Measurements from ENCODE around the gene SMCR8.
"Not testable (repeated sequence)": the region's sequence is repeated elsewhere in the genome, so short reads cannot be mapped to it uniquely, and the experiment has no call there.

The SMCR8 gene

GRCh38 chr17:18280249-18280648, 34.8 kb upstream of the SMCR8 start:
- DNase-seq (ENCODE audit: low spot score), result no peak
- TF ChIP-seq, protein P1, sequence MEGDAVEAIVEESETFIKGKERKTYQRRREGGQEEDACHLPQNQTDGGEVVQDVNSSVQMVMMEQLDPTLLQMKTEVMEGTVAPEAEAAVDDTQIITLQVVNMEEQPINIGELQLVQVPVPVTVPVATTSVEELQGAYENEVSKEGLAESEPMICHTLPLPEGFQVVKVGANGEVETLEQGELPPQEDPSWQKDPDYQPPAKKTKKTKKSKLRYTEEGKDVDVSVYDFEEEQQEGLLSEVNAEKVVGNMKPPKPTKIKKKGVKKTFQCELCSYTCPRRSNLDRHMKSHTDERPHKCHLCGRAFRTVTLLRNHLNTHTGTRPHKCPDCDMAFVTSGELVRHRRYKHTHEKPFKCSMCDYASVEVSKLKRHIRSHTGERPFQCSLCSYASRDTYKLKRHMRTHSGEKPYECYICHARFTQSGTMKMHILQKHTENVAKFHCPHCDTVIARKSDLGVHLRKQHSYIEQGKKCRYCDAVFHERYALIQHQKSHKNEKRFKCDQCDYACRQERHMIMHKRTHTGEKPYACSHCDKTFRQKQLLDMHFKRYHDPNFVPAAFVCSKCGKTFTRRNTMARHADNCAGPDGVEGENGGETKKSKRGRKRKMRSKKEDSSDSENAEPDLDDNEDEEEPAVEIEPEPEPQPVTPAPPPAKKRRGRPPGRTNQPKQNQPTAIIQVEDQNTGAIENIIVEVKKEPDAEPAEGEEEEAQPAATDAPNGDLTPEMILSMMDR (IDR thresholded peaks at IDR 0.05; ENCODE audit: extremely low read depth, missing control alignments), result no peak

- DNase-seq (ENCODE audit: low spot score), result no peak
Measured at GRCh38 chr17:18280766-18281371, 34.2 kb upstream of the SMCR8 start.

DNA sequence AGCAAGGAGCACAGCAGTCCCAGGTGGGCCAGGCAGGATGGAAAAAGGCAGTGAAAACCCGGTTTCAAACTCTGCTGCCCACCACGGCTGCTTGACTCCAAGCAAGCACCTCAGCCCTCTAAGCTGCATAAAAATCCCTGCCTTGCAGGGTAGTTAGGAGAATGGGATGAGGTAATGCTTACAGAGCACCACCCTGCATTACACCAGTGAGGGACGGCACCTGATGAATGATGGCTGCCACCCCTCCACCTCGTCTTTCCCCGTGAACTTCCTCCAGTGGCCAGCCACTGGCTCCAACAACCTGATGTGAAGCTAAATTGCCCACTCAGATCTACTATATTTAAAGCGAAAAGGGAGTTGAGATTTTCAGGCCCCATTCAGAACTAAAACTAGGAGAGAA, 33.3 kb upstream of the SMCR8 start:
- no peak for DNase-seq (ENCODE audit: low spot score)
- TF ChIP-seq, protein P1 (IDR thresholded peaks at IDR 0.05; ENCODE audit: extremely low read depth, missing control alignments), result no peak

More at GRCh38 chr17:18280766-18281371, 34.2 kb upstream of the SMCR8 start:
- TF ChIP-seq, protein P1 (IDR thresholded peaks at IDR 0.05; ENCODE audit: extremely low read depth, missing control alignments), result no peak

DNA sequence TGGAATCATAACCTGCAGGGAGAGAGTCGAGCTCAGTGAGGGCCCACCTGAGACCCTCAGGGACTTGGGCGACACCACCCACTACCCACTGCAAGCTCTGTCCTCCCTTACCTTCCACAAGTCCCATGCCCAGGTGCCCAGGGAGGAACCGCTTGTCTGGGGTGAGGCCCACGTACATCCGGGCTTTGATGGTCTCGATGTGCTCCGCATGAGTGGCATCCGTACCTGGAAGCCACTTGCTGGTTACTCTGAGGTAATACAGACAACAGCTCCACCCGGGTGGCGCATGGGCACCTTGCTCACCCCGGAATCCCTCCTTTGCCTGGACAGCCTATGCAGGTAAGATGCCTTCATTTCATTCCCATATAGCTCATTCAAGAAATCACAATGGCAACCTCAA, 29.8 kb upstream of the SMCR8 start:
- TF ChIP-seq, protein P1 (IDR thresholded peaks at IDR 0.05; ENCODE audit: extremely low read depth, missing control alignments), result no peak
- DNase-seq (ENCODE audit: low spot score), result no peak

- no peak for DNase-seq (ENCODE audit: low spot score)
- TF ChIP-seq, protein P1 (IDR thresholded peaks at IDR 0.05; ENCODE audit: extremely low read depth, missing control alignments), result no peak
Measured at GRCh38 chr17:18291718-18292540, 23.2 kb upstream of the SMCR8 start.

DNA sequence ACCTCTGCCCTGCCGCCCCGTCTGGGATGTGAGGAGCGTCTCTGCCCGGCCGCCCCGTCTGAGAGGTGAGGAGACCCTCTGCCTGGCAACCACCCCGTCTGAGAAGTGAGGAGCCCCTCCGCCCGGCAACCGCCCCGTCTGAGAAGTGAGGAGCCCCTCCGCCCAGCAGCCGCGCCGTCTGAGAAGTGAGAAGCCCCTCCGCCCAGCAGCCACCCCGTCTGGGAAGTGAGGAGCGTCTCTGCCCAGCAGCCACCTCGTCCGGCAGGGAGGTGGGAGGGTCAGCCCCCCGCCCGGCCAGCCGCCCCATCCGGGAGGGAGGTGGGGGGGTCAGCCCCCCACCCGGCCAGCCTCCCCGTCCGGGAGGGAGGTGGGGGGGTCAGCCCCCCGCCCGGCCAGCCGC, 17.0 kb upstream of the SMCR8 start:
- not testable (repeated sequence) for DNase-seq (ENCODE audit: low spot score)

GRCh38 chr17:18300725-18301480, 14.2 kb upstream of the SMCR8 start:
- TF ChIP-seq, protein P1 (IDR thresholded peaks at IDR 0.05; ENCODE audit: extremely low read depth, missing control alignments), result no peak
- no peak for DNase-seq (ENCODE audit: low spot score)

DNA sequence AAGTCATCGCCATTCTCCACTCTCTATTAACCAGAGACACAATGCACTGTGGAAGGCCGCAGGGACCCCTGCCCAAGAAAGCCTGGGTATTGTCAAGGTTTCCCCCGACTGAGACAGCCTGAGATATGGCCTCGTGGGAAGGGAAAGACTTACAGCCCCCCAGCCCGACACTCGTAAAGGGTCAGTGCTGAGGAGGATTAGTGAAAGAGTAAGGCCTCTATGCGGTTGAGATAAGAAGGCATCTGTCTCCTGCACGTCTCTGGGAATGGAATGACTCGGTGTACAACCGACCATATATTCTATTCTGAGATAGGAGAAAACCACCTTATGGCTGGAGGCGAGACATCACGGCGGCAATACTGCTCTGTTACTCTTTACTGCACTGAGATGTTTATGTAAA, 11.9 kb upstream of the SMCR8 start:
- DNase-seq (ENCODE audit: low spot score), result not testable (repeated sequence)

All from GM20000 (cell line).